K562 (cell line): ENCODE data around the gene GINS1. TPM values are rescaled to one million over a fixed set of nuclear protein-coding genes. Genes with fewer than 3 reads are reported as not detected.

ENCODE experiments used
- ATAC-seq: fragments of 200-7000 bp; cut with Tn5 transposase; 3 replicates; pipeline ENCODE4 v1.9.1; 2020; ENCODE audit warnings: moderate library complexity
- BruUV-seq: library from RNA; stranded (reverse); fragments of 400-500 nt; replicated peaks from 2 replicates; lab custom pipeline; 2021; lab: Mats Ljungman, UMichigan
- CTCF ChIA-PET: fragments of 300-600 bp; formaldehyde crosslinking; extraction: SDS; loops from one replicate; lab custom pipeline; 2021; ENCODE audit warnings: low intra/inter-chr PET ratio; lab: Yijun Ruan, JAX
- POLR2A ChIA-PET: fragments of 300-600, 350-650 bp; sonication (Branson Sonifier 250); formaldehyde crosslinking; extraction: SDS; loops from one replicate; lab custom pipeline; 2021; ENCODE audit warnings: antibody characterized with exemption, inconsistent platforms; lab: Yijun Ruan, JAX
- DNase-seq, 4 experiments: peaks; one replicate each; pipeline versions ENCODE4 v3.0.0 to v3.0.0-alpha.2; 2011 to 2018; ENCODE audit warnings: low spot score in 3 of 4, mixed read lengths in 3 of 4; ENCODE audit errors: extremely low read depth in 1 of 4
- FAIRE-seq: peaks from 2 replicates; lab custom pipeline; 2011; peaks lifted over from hg19 to GRCh38; lab: Jason Lieb, UNC
- H2AFZ ChIP-seq: 2 replicates; pipeline ENCODE4 v1.6.0; 2011; ENCODE audit warnings: low read depth, low read length, control low read depth, inconsistent platforms
- H3K27ac ChIP-seq: fragments of 200-600 bp; 3 replicates; pipeline ENCODE4 v1.8.0; 2011; ENCODE audit warnings: low read depth, mild to moderate bottlenecking, control low read depth, inconsistent platforms, low read length, moderate library complexity, mixed read lengths; ENCODE audit errors: extremely low read depth
- H3K27me3 ChIP-seq, 2 experiments: fragments of 300-600 bp in 1 of 2; 2 replicates in 1 of 2; 3 replicates in 1 of 2; pipeline versions ENCODE4 v1.6.0 to v1.8.0; 2011; ENCODE audit warnings: inconsistent platforms in 2 of 2, low read length in 2 of 2, mild to moderate bottlenecking in 1 of 2, mixed read lengths in 1 of 2, moderate library complexity in 1 of 2; ENCODE audit not compliant: control insufficient read depth in 2 of 2, insufficient read depth in 2 of 2
- H3K36me3 ChIP-seq: fragments of 300-600 bp; 3 replicates; pipeline ENCODE4 v1.8.0; 2011; ENCODE audit warnings: mild to moderate bottlenecking, low read length, inconsistent platforms; ENCODE audit not compliant: control insufficient read depth, insufficient read depth
- H3K4me1 ChIP-seq, 2 experiments: fragments of 200-600 bp in 1 of 2; replicated peaks in 1 of 2; 2 replicates in 1 of 2; 3 replicates in 1 of 2; pipeline versions ENCODE4 v1.5.1 to v1.8.0; 2011; ENCODE audit warnings: inconsistent platforms in 2 of 2, low read length in 2 of 2, mild to moderate bottlenecking in 1 of 2, mixed read lengths in 1 of 2, moderate library complexity in 1 of 2; ENCODE audit not compliant: control insufficient read depth in 2 of 2, insufficient read depth in 2 of 2
- H3K4me2 ChIP-seq: 2 replicates; pipeline ENCODE4 v1.6.1; 2011; ENCODE audit warnings: low read length, control low read depth, inconsistent platforms, mixed read lengths; ENCODE audit not compliant: insufficient read depth
- H3K4me3 ChIP-seq: fragments of 200-600 bp; sonication (generic), shearing (Covaris generic); 2 replicates; pipeline ENCODE4 v1.5.1; 2016; ENCODE audit warnings: control low read depth, inconsistent platforms
- H3K79me2 ChIP-seq: fragments of 200-600 bp; 3 replicates; pipeline ENCODE4 v1.8.0; 2011; ENCODE audit warnings: low read length, inconsistent platforms; ENCODE audit not compliant: control insufficient read depth, insufficient read depth
- H3K9ac ChIP-seq, 2 experiments: 2 replicates each; pipeline versions ENCODE4 v1.6.0 to v1.6.1; 2011; ENCODE audit warnings: low read depth in 2 of 2, low read length in 2 of 2, control low read depth in 1 of 2, inconsistent platforms in 1 of 2, mild to moderate bottlenecking in 1 of 2, mixed read lengths in 1 of 2; ENCODE audit not compliant: insufficient read depth in 1 of 2
- H3K9me1 ChIP-seq: one replicate; pipeline ENCODE4 v1.6.0; 2011; ENCODE audit warnings: inconsistent platforms, mild to moderate bottlenecking, low read length, moderate library complexity; ENCODE audit not compliant: control insufficient read depth, insufficient read depth
- H3K9me3 ChIP-seq: replicated peaks from 2 replicates; pipeline ENCODE4 v1.5.1; 2011; ENCODE audit warnings: low read depth, low read length, inconsistent platforms; ENCODE audit not compliant: control insufficient read depth, insufficient read depth
- H4K20me1 ChIP-seq: replicated peaks from 2 replicates; pipeline ENCODE4 v1.6.1; 2011; ENCODE audit warnings: low read length, inconsistent platforms, mixed read lengths; ENCODE audit not compliant: control insufficient read depth, insufficient read depth
- CBFB ChIP-seq: sonication (generic); formaldehyde crosslinking; IDR thresholded peaks from 2 replicates; pipeline ENCODE4 v1.4.0; 2020; ENCODE audit warnings: mild to moderate bottlenecking, missing genetic modification reagents
- HDAC1 ChIP-seq, 2 experiments: fragments of 450-650 bp; IDR thresholded peaks; 2 replicates each; pipeline ENCODE4 v1.6.1; 2016 to 2017; ENCODE audit warnings: inconsistent platforms in 1 of 2, mild to moderate bottlenecking in 1 of 2, moderate library complexity in 1 of 2
- PCBP2 ChIP-seq: fragments of 200-400 bp; formaldehyde crosslinking; IDR thresholded peaks from 2 replicates; pipeline ENCODE4 v1.6.1; 2018; ENCODE audit warnings: low read length, low read depth, mild to moderate bottlenecking, moderate library complexity; ENCODE audit not compliant: poor library complexity, severe bottlenecking
- SIX5 ChIP-seq, 2 experiments: IDR thresholded peaks; 2 replicates each; pipeline ENCODE4 v1.6.1; 2011; ENCODE audit warnings: low read length in 2 of 2, borderline replicate concordance in 1 of 2, low read depth in 1 of 2, mild to moderate bottlenecking in 1 of 2, moderate library complexity in 1 of 2; ENCODE audit not compliant: insufficient read depth in 1 of 2
- WGBS: fragments of 100-300 bp; shearing (Covaris generic); methylation state at CpG from one replicate; pipeline ENCODE4 v1.1.6; 2016; ENCODE audit warnings: low coverage, mixed read lengths; ENCODE audit not compliant: insufficient coverage; ENCODE audit errors: missing lambda C conversion rate; 5-methylcytosine and 5-hydroxymethylcytosine counted together
- in situ Hi-C: fragments of 300-500 bp; cut with MboI; formaldehyde crosslinking; loops from 4 replicates; pipeline ENCODE4 v1.15.0; 2018; ENCODE audit warnings: inconsistent platforms, mixed read lengths
- intact Hi-C: fragments of 100-400 bp; cut with micrococcal nuclease; formaldehyde crosslinking; loops from 2 replicates; pipeline ENCODE4 v1.14.2; 2022
- polyA plus RNA-seq, 8 experiments: library from polyadenylated mRNA; depleted of rRNA in 4 of 8; stranded (reverse) in 5 of 8; unstranded in 3 of 8; fragments of >200 nt; fragmentation: Nextera tagmentation in 2 of 8; fragmentation: Illumina TruSeq in 1 of 8; extraction: Ambion mirVana in 2 of 8; extraction: Trizol in 1 of 8; gene quantifications; 2 replicates each; pipeline versions ENCODE4 v1.2.1 to v1.2.3, GENCODE V29; 2011 to 2014; ENCODE audit warnings: inconsistent platforms in 1 of 8, missing spikeins in 1 of 8
- total RNA-seq, 7 experiments: library from RNA; depleted of rRNA in 6 of 7; stranded (reverse); fragments of >200 nt in 6 of 7; fragmentation: Illumina TruSeq in 2 of 7; extraction: Trizol in 2 of 7; gene quantifications; 2 replicates each; pipeline versions ENCODE4 v1.2.1 to v1.2.3, GENCODE V29; 2011 to 2021; ENCODE audit warnings: low replicate concordance in 1 of 7

The GINS1 gene
- total and polyA plus RNA-seq, 9 of the 15 experiments (the other 6 are each of a cell fraction or from before 2014, with no cell fraction given) = 13.1 to 31.8 (median 24.1) TPM

GRCh38 chr20:25467441-25467840 lies 60.0 kb downstream of the GINS1 start:
- Histone ChIP-seq H3K4me3 (no peak overlapping the region), H3K27ac (no peak overlapping the region), H4K20me1 (no peaks in the 10 kb centered on the region), H3K9me1 (no peaks in the 10 kb centered on the region), H3K9me3 (no peaks in the 10 kb centered on the region), H3K4me2 (no peak overlapping the region), H3K9ac (no peak overlapping the region), H3K79me2 (no peaks in the 10 kb centered on the region), H2AFZ (no peak overlapping the region), H3K27me3 (peaks cover 2 to 15% of the 10 kb centered on the region in 2 experiments; a peak in 4 of 5 replicates), H3K4me1 (peaks cover 7 to 12% of the 10 kb centered on the region in 2 experiments; a peak in 4 of 5 replicates), H3K36me3 (no peaks in the 10 kb centered on the region)
- TF ChIP-seq SIX5 (IDR thresholded peaks at IDR 0.05; ENCODE audit: borderline replicate concordance in 1 of 2, insufficient read depth in 1 of 2, low read depth in 1 of 2, low read length in 2 of 2) = no peak
- no peak for TF ChIP-seq CBFB (CRISPR knock-in tag)
- no peak for TF ChIP-seq PCBP2
- TF ChIP-seq HDAC1 (IDR thresholded peaks at IDR 0.05) = no peak
- DNase-seq (no peak), ATAC-seq (no peak), FAIRE-seq (no peak)
- in situ Hi-C loops = no loop called here
- ChIA-PET CTCF (no interaction called here), POLR2A (interaction anchor here (0.5 kb wide), 1 partner anchor 9 kb away, joined by 3 read pairs; no protein-coding TSS in a partner anchor)
- BruUV-seq = no TSS peak
- intact Hi-C loops = no loop called here
- WGBS = 3% methylated on average over 6 of the region's 8 CpGs
